ENCODE results near the gene ITPKC. TPM values are rescaled to one million over a fixed set of nuclear protein-coding genes. Genes with fewer than 3 reads are reported as not detected.

ITPKC gene
- total and polyA plus RNA-seq, 10 of the 15 experiments (the other 5 are each of a cell fraction or from before 2014, with no cell fraction given): 0.03 to 6.4 (median 3.5) TPM

DNA sequence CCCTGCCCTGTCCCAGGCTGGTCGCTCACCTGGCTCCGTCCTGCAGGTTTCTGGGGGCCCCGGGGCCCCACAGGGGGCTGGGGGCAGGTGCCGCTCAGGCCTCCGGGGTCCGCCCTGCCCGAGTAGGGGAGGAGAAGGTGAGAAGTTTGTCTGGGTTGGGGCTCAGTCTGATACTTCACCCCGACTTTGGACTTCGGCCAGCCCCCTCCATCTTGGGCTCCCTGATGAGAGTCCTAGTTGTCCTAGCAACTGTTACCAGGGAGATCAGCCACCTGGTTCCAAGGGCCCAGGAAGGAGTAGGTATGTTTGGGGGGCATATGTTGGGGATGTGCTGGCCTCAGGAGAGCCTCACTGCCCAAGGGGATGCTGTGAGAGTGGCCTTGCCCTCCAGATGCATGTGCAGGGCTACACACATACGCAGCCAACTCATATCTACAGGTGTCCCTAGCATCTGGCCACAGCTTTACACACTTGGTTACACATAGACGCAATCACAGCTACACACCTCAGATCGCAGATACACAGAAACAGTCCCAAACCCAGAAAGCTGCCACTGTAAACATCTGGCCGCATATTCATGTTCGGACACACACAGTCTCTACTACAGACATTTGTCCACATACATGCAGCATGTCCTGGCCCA is 29.9 kb upstream of the ITPKC start:
- no peak overlapping the region for H3K9ac ChIP-seq (ENCODE audit: control insufficient read depth, insufficient read depth, low read length)
- H3K4me1 ChIP-seq (ENCODE audit: control insufficient read depth, insufficient read depth, low read length): peaks cover 26% of the 10 kb centered on the region
- H3K79me2 ChIP-seq (ENCODE audit: control insufficient read depth, insufficient read depth, low read length): no peaks in the 10 kb centered on the region
- intact Hi-C loops (cut with micrococcal nuclease; ENCODE audit: unreplicated experiment) (no loop called here), in situ Hi-C loops (cut with MboI) (no loop called here)
- POLR2A ChIA-PET: interaction anchor here (0.6 to 1.0 kb wide), 2 partner anchors 12 to 71 kb away, joined by 3 to 4 read pairs; no protein-coding TSS in a partner anchor
- no peak for DNase-seq (ENCODE audit: low read depth, low spot score)
- CTCF ChIA-PET: interaction anchor here (0.7 kb wide), 1 partner anchor 126 kb away, joined by 3 read pairs; no protein-coding TSS in a partner anchor
- SMC1A ChIA-PET (ENCODE audit: uncharacterized antibody, unreplicated experiment): interaction anchor here (0.7 to 1.2 kb wide), 2 partner anchors 29 to 118 kb away, joined by 3 read pairs; no protein-coding TSS in a partner anchor
- no peaks in the 10 kb centered on the region for H3K27me3 ChIP-seq (replicated peaks in 1 of 2; ENCODE audit: control insufficient read depth in 2 of 2, insufficient read depth in 2 of 2, low read length in 1 of 2)
- 36% methylated on average over 7 of the region's 14 CpGs for WGBS (ENCODE audit: insufficient coverage, insufficient replicate concordance, low lambda C conversion rate, missing lambda C conversion rate)
- no TSS peak for BruUV-seq (replicated peaks)
- no peak; the same call in 2 of the 3 replicates for ATAC-seq
- peak overlapping the region; percentile 0; the same call in 1 of the 2 replicates for H3K27ac ChIP-seq (ENCODE audit: control insufficient read depth, insufficient read depth)
- H2AFZ ChIP-seq (ENCODE audit: control insufficient read depth, low read depth, low read length): peak overlapping the region; percentile 40
- H3K4me3 ChIP-seq: no peak overlapping the region
- RAD21 ChIA-PET (ENCODE audit: unreplicated experiment): interaction anchor here (1.4 to 2.1 kb wide), 2 partner anchors 24 to 91 kb away, joined by 4 to 12 read pairs; partner anchors contain the start of gene RAB4B
- no peaks in the 10 kb centered on the region; a peak in 1 of 4 replicates for H3K36me3 ChIP-seq (ENCODE audit: control insufficient read depth in 2 of 2, insufficient read depth in 2 of 2, low read length in 1 of 2)
- no peaks in the 10 kb centered on the region for H4K20me1 ChIP-seq (ENCODE audit: control insufficient read depth, insufficient read depth)
- FAIRE-seq: no peak
- no peaks in the 10 kb centered on the region for H3K9me3 ChIP-seq (replicated peaks; ENCODE audit: control insufficient read depth, insufficient read depth, low read length)
- H3K4me2 ChIP-seq (ENCODE audit: control insufficient read depth, insufficient read depth): peak overlapping the region; percentile 34
- no peak for TF ChIP-seq BHLHE40 (IDR thresholded peaks at IDR 0.05; ENCODE audit: borderline replicate concordance in 1 of 2, low read depth in 2 of 2, low read length in 1 of 2)
- no peak for TF ChIP-seq CEBPZ (IDR thresholded peaks at IDR 0.05; ENCODE audit: low read depth, low read length)
- 0 out of 2 replicates have a peak, but pooled peaks have one; percentile 21 for TF ChIP-seq RELB (IDR thresholded peaks at IDR 0.05; ENCODE audit: low read depth)
- no peak for TF ChIP-seq ZNF687 (IDR thresholded peaks at IDR 0.05)
- TF ChIP-seq RAD51 (IDR thresholded peaks at IDR 0.05): no peak
- peak; percentile 51; the same call in 1 of the 2 replicates for TF ChIP-seq TCF3 (IDR thresholded peaks at IDR 0.05; ENCODE audit: borderline replicate concordance, insufficient read depth, low read depth, low read length)
- TF ChIP-seq PAX5 (IDR thresholded peaks at IDR 0.05; ENCODE audit: borderline replicate concordance, low read depth, low read length): no peak
- TF ChIP-seq NFIC (IDR thresholded peaks at IDR 0.05; ENCODE audit: low read depth, low read length): no peak
- no peak for TF ChIP-seq RUNX3 (IDR thresholded peaks at IDR 0.05; ENCODE audit: low read length)
- TF ChIP-seq, protein P1, sequence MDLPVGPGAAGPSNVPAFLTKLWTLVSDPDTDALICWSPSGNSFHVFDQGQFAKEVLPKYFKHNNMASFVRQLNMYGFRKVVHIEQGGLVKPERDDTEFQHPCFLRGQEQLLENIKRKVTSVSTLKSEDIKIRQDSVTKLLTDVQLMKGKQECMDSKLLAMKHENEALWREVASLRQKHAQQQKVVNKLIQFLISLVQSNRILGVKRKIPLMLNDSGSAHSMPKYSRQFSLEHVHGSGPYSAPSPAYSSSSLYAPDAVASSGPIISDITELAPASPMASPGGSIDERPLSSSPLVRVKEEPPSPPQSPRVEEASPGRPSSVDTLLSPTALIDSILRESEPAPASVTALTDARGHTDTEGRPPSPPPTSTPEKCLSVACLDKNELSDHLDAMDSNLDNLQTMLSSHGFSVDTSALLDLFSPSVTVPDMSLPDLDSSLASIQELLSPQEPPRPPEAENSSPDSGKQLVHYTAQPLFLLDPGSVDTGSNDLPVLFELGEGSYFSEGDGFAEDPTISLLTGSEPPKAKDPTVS (IDR thresholded peaks at IDR 0.05; ENCODE audit: low read depth, low read length): no peak
- TF ChIP-seq SMARCA5 (IDR thresholded peaks at IDR 0.05): no peak

Measured in GM12878 (cell line).